Jurkat, Clone E6-1 (cell line): ENCODE data around the gene SPAG4. TPM values are rescaled to one million over a fixed set of nuclear protein-coding genes. Genes with fewer than 3 reads are reported as not detected.

Source experiments
- DNase-seq: peaks from one replicate; pipeline ENCODE4 v3.0.0-alpha.2; 2011; ENCODE audit warnings: low read depth, low spot score
- H3K4me3 ChIP-seq: 2 replicates; pipeline ENCODE4 v1.5.1; 2011; ENCODE audit warnings: mild to moderate bottlenecking, low read length, control low read depth, moderate library complexity
- polyA plus RNA-seq: library from polyadenylated mRNA; unstranded; fragments of >200 nt; gene quantifications from one replicate; pipeline ENCODE4 v1.2.1, GENCODE V29; 2012; ENCODE audit warnings: missing spikeins; ENCODE audit not compliant: insufficient read length, insufficient read depth

Gene SPAG4
- 2.8 TPM for polyA plus RNA-seq

DNA sequence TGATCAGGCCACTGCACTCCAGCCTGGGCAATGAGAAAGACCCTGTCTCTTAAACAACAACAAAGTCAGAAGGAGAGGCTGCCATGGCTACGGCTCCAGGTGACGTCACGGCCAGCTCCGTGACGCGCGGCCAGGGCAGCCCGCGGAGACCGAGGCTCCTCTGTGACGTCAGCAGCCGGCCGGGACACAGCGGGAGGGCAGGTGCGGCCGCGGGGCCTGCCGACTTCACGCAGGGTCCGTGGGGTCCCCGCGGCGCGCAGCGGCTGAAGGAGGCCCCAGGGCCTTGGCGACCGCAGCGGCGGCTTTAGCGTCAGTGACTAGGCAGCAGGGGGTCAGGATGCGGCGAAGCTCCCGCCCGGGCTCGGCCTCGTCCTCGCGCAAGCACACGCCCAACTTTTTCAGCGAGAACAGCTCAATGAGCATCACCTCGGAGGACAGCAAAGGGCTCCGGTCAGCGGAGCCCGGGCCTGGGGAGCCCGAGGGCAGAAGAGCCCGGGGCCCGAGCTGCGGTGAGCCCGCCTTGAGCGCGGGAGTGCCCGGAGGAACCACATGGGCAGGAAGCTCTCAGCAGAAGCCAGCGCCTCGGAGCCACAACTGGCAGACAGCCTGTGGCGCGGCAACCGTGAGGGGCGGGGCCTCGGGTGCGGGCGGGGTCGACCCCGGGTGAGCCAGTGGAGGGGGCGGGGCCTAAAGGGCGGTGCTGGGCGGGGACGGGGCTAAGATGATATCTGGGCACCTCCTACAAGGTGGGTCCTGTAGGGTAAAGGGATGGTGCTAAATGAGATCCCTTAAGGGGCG, at the start of gene SPAG4:
TSS of gene SPAG4 (plus strand) at position 163 of the 798 bp plus-strand sequence. CDS start at position 338, 175 bp downstream.
- H3K4me3 ChIP-seq, result peak within 1 kb of the TSS; percentile 51
- no peak for DNase-seq

DNA sequence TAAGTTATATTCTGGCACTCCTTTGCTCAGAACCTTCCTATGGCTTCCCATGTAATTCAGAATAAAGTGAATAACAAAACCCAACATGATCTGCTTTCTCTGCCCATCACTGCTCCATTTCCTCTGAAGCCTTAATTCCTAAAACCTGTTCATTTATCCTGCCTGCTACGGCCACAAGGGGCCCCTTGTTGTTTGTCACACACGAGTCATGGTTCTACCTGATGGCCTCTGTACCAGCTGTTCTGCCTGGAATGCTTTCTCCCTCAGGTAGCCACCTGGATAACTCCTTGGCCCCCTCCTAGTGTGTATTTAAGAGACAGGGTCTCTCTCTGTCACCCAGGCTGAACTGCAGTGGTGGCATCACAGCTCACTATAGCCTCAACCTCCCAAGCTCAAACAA, 47.0 kb upstream of the SPAG4 start:
- no peak overlapping the region for H3K4me3 ChIP-seq
- peak; percentile 12 for DNase-seq

GRCh38 chr20:35571555-35571954, 44.1 kb upstream of the SPAG4 start:
- DNase-seq, result no peak
- H3K4me3 ChIP-seq, result no peak overlapping the region

- no peak overlapping the region for H3K4me3 ChIP-seq
- DNase-seq, result no peak
These were observed 42.8 kb upstream of the SPAG4 start for GRCh38 chr20:35572838-35573237.

- H3K4me3 ChIP-seq, result no peak overlapping the region
- DNase-seq, result no peak
These were observed 39.7 kb upstream of the SPAG4 start for GRCh38 chr20:35575958-35576357.

DNA sequence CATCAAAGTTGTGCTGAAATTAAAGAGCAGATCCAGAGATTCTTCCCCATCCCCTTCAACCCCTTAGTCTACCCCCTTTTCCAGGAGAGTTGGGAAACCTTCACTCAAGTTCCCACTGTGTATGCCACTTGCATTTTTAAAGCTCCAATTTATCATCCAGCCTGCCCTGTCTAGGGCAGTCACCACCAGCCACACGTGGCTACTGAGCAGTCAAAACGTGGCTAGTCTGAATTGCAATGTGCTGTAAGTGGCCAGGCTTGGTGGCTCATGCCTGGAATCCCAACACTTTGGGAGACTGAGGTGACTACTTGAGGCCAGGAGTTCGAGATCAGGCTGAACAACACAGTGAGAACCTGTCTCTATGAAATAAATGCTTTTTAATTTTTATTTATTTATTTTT, 38.8 kb upstream of the SPAG4 start:
- H3K4me3 ChIP-seq, result no peak overlapping the region
- no peak for DNase-seq

- no peak overlapping the region for H3K4me3 ChIP-seq
- no peak for DNase-seq
These were observed 37.2 kb upstream of the SPAG4 start for GRCh38 chr20:35578469-35578868.

GRCh38 chr20:35579196-35579595, 36.4 kb upstream of the SPAG4 start:
- no peak overlapping the region for H3K4me3 ChIP-seq
- no peak for DNase-seq

- H3K4me3 ChIP-seq, result no peak overlapping the region
These were observed 33.5 kb upstream of the SPAG4 start for GRCh38 chr20:35582131-35582530.

GRCh38 chr20:35582741-35583404, 32.8 kb upstream of the SPAG4 start:
- DNase-seq, result no peak
- no peak overlapping the region for H3K4me3 ChIP-seq

More at GRCh38 chr20:35582131-35582530, 33.5 kb upstream of the SPAG4 start:
- DNase-seq, result no peak

DNA sequence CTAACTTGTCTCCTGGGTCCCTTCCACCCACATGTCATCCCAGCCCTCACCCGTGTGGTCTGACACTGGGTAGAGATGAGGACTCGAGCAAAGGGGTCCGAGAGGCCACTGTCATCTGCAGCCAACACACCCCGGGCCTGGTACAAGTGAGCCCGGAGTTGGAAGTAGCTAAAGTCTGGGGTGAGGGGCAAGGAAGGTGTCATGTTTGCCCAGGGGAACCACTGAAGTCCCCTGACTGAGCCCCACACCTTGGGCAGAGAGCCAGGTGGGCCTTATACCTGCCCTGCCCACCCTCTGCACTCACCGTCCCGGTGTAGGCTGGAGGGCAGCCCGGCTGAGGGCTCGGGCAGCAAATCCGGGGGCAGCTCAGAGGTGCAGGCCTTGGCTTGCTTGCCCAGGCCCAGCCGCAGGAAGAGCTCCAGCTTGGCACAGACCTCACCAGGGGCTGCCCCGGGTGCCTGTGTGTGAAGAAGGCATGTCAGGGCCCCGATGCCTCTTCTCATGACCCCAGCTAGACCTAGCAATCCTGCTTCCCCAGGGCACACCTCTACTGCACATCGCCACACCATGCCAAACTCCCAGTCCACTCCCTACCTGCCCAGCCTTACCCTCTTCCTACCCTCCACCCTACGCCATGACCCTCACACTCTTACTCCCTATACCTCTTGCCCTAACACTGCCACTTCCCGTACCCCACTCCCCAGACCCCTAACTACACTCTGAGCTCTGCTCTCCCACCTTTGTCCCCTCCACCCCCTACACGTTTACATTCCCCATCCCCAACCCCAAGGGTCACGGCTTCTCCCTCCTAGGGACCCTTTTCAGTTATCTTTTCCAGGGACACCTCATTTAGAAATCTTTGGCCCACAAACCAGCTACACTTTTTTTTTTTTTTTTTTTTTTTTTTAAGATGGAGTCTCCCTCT, 31.7 kb upstream of the SPAG4 start:
- DNase-seq, result no peak
- no peak overlapping the region for H3K4me3 ChIP-seq

GRCh38 chr20:35586751-35587425, 28.7 kb upstream of the SPAG4 start:
- H3K4me3 ChIP-seq, result no peak overlapping the region
- DNase-seq, result no peak

DNA sequence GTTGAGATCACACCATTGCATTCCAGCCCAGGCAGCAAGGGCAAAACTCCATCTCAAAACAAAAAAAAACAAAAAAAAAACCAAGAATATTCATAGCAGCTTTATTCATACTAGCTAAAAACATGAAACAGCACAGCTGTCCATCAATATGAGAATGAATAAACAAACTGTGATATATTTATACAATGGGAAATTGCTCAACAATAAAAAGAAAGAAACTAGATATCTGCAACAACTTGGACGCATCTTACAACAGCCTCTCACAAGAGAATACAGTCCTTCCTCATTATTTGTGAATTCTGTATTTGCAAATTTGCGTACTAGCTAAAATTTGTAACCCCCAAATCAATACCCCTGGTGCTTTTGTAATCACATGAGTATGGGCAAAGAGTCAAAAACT, 28.2 kb upstream of the SPAG4 start:
- H3K4me3 ChIP-seq, result no peak overlapping the region
- DNase-seq, result no peak

- no peak for DNase-seq
- no peak overlapping the region for H3K4me3 ChIP-seq
These were observed 27.2 kb upstream of the SPAG4 start for GRCh38 chr20:35588397-35588796.

DNA sequence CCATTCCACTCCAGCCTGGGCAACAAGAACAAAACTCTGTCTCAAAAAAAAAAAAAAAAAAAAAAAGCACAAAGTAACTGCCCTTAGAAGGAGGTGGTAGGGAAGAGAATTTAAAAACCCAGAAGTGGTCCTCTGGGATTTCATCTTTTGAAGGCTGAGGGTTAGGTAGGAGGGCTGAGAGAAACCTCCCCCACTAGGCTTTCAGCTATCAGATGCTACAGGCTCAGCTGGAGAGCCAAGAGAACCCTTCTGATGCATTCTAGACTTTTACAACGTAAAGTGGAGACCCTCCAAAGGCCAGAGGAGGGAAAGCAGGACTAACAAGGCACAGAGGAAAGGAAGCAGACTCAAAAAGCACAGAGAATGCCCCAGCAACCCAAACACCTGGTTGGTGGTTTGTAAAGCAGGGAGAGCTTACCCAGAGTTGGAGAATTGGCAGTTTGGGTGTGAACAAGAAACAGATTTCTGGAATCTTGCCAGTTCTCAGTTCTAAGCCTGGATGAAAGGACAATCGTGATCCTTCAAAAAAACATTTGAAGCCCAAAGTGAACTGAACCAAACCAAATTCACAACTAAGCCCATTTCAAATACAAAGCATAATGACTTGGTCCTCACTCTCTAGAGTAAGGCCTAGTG, 23.2 kb upstream of the SPAG4 start:
- peak; percentile 58 for DNase-seq
- no peak overlapping the region for H3K4me3 ChIP-seq

DNA sequence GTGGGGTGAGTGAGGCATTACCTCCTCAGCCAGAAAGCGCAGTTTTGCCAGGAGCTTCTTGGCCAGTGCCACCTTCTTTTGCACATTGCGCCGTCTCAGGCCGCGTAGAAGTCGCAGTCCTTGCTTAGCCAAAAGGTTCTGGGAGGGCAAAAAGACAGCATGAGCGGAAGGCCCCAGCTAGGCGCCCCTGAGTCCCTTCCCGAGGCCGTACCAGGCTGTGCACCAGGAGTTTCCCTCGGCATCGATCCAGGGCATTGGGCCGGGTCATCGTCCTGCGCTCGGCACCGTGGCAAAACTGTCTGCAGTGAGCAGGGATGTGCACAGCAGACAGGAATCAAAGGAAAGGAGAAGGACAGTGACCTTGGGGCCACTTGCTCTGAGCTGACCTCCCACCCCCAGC, 20.2 kb upstream of the SPAG4 start:
- no peak overlapping the region for H3K4me3 ChIP-seq
- DNase-seq, result no peak

- no peak overlapping the region for H3K4me3 ChIP-seq
- no peak for DNase-seq
These were observed 19.7 kb upstream of the SPAG4 start for GRCh38 chr20:35595901-35596300.

- no peak overlapping the region for H3K4me3 ChIP-seq
- no peak for DNase-seq
These were observed 18.4 kb upstream of the SPAG4 start for GRCh38 chr20:35597186-35597585.

DNA sequence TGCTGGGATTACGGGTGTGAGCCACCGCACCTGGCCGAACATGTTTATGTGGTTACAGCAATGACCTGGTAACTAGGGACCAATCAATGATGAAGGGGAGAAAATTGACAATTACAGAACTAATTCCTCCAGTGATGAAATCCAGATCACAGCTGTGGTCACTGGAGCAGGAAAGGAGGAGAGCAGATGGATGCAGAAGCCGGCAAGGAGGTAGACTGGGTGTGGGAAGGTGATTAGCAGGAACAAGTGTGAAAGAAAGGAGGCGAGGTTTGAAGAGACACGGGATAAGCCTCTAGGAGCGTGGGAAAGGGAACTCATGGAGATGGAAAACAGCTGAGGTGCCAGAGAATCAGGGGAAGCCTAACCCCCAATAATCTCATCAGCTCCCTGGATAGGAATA, 17.2 kb upstream of the SPAG4 start:
- no peak for DNase-seq
- no peak overlapping the region for H3K4me3 ChIP-seq
